Panc1 (cell line): Measurements from ENCODE around the gene CDHR2.

Source experiments
- CTCF ChIP-seq: fragments of 450-650 bp; IDR thresholded peaks from 2 replicates; pipeline ENCODE4 v1.5.1; 2017; ENCODE audit warnings: mild to moderate bottlenecking
- POLR2AphosphoS5 ChIP-seq: IDR thresholded peaks from 2 replicates; pipeline ENCODE4 v1.6.1; 2012; ENCODE audit warnings: mild to moderate bottlenecking, low read depth, low read length, moderate library complexity

- TF ChIP-seq CTCF (no peak), POLR2AphosphoS5 (no peak)
These were observed 80.9 kb downstream of the CDHR2 start, which contains the start of the genes EIF4E1B and SNCB for GRCh38 chr5:176629853-176630680.
